SK-N-SH (cell line): ENCODE data around the gene WIF1. TPM values are rescaled to one million over a fixed set of nuclear protein-coding genes. Genes with fewer than 3 reads are reported as not detected.

Experiments
- CTCF ChIA-PET: fragments of 300-600, 350-600 bp; formaldehyde crosslinking; extraction: SDS; loops from one replicate; lab custom pipeline; 2021; lab: Yijun Ruan, JAX
- POLR2A ChIA-PET: fragments of 350-600 bp; sonication (Branson Sonifier 250); formaldehyde crosslinking; extraction: SDS; loops from one replicate; lab custom pipeline; 2020; ENCODE audit warnings: antibody characterized with exemption, inconsistent platforms; lab: Yijun Ruan, JAX
- DNase-seq: peaks from one replicate; pipeline ENCODE4 v3.0.0; 2012
- H2AFZ ChIP-seq: fragments of 200-600 bp; sonication (generic); 2 replicates; pipeline ENCODE4 v1.8.1; 2016; ENCODE audit warnings: antibody characterized with exemption, mild to moderate bottlenecking, low read depth
- H3F3A ChIP-seq: fragments of 200-600 bp; sonication (generic); replicated peaks from 2 replicates; pipeline ENCODE3; 2016; ENCODE audit warnings: antibody characterized with exemption, mild to moderate bottlenecking; ENCODE audit not compliant: insufficient read depth
- H3K27ac ChIP-seq, 2 experiments: fragments of 200-500 bp in 1 of 2; fragments of 200-600 bp in 1 of 2; sonication (Bioruptor generic) in 1 of 2; sonication (generic), shearing (Covaris generic) in 1 of 2; 2 replicates each; pipeline versions ENCODE4 v1.5.1 to v1.6.1; 2014 to 2016; ENCODE audit warnings: low read depth in 2 of 2, inconsistent platforms in 1 of 2, low read length in 1 of 2, mild to moderate bottlenecking in 1 of 2, mixed read lengths in 1 of 2
- H3K27me3 ChIP-seq: fragments of 200-600 bp; sonication (generic), shearing (Covaris generic); 2 replicates; pipeline ENCODE4 v1.6.1; 2016; ENCODE audit warnings: mixed run types; ENCODE audit not compliant: insufficient read depth
- H3K36me3 ChIP-seq, 2 experiments: fragments of 200-500 bp in 1 of 2; fragments of 200-600 bp in 1 of 2; sonication (Bioruptor generic) in 1 of 2; sonication (generic) in 1 of 2; replicated peaks in 1 of 2; 2 replicates each; pipeline versions ENCODE3 to v1.5.1; 2014 to 2016; ENCODE audit warnings: low read length in 1 of 2, mild to moderate bottlenecking in 1 of 2; ENCODE audit not compliant: insufficient read depth in 2 of 2, control insufficient read depth in 1 of 2
- H3K4me1 ChIP-seq, 2 experiments: fragments of 200-500 bp in 1 of 2; fragments of 200-600 bp in 1 of 2; sonication (Bioruptor generic) in 1 of 2; sonication (generic), shearing (Covaris generic) in 1 of 2; 2 replicates each; pipeline versions ENCODE4 v1.5.1 to v1.6.1; 2014 to 2016; ENCODE audit warnings: low read depth in 1 of 2, low read length in 1 of 2, mixed run types in 1 of 2; ENCODE audit not compliant: insufficient read depth in 2 of 2, control insufficient read depth in 1 of 2
- H3K4me2 ChIP-seq: fragments of 200-600 bp; sonication (generic), shearing (Covaris generic); 2 replicates; pipeline ENCODE4 v1.6.1; 2017; ENCODE audit warnings: mixed run types
- H3K4me3 ChIP-seq, 2 experiments: fragments of 200-500 bp in 1 of 2; fragments of 200-600 bp in 1 of 2; sonication (Bioruptor generic) in 1 of 2; sonication (generic), shearing (Covaris generic) in 1 of 2; 2 replicates each; pipeline versions ENCODE4 v1.5.1 to v1.8.1; 2014 to 2016; ENCODE audit warnings: low read depth in 2 of 2, inconsistent platforms in 1 of 2, low read length in 1 of 2, mild to moderate bottlenecking in 1 of 2, mixed read lengths in 1 of 2, moderate library complexity in 1 of 2
- H3K79me2 ChIP-seq: fragments of 200-600 bp; sonication (generic); 2 replicates; pipeline ENCODE4 v1.8.1; 2017; ENCODE audit warnings: mild to moderate bottlenecking; ENCODE audit not compliant: insufficient read depth
- H3K9ac ChIP-seq: fragments of 200-600 bp; sonication (generic); 2 replicates; pipeline ENCODE4 v1.6.1; 2017; ENCODE audit warnings: mixed run types
- H3K9me2 ChIP-seq: fragments of 200-600 bp; sonication (generic); 2 replicates; pipeline ENCODE4 v1.6.1; 2017; ENCODE audit warnings: mixed run types
- H3K9me3 ChIP-seq: fragments of 200-600 bp; sonication (generic); 2 replicates; pipeline ENCODE4 v1.6.1; 2017; ENCODE audit warnings: mixed run types, mild to moderate bottlenecking, moderate library complexity
- H4K20me1 ChIP-seq: fragments of 200-600 bp; sonication (generic); 2 replicates; pipeline ENCODE4 v1.6.1; 2017; ENCODE audit warnings: mild to moderate bottlenecking, mixed run types; ENCODE audit not compliant: insufficient read depth
- CHD2 ChIP-seq: fragments of 150-350 bp; IDR thresholded peaks from 2 replicates; pipeline ENCODE4 v1.6.1; 2018; ENCODE audit warnings: low read length; ENCODE audit not compliant: partially characterized antibody
- ELF1 ChIP-seq: IDR thresholded peaks from 2 replicates; pipeline ENCODE4 v1.4.0; 2012
- EZH2phosphoT487 ChIP-seq: fragments of 200-600 bp; sonication (generic); IDR thresholded peaks from 2 replicates; pipeline ENCODE4 v1.6.1; 2017; ENCODE audit warnings: low read depth, mixed run types, mild to moderate bottlenecking, antibody characterized with exemption, moderate library complexity, borderline replicate concordance
- FOSL2 ChIP-seq: IDR thresholded peaks from 2 replicates; pipeline ENCODE4 v1.4.0; 2012; ENCODE audit warnings: low read depth, mild to moderate bottlenecking, moderate library complexity, borderline replicate concordance
- FOXJ3 ChIP-seq: sonication (generic); formaldehyde crosslinking; IDR thresholded peaks from 2 replicates; pipeline ENCODE4 v1.5.1; 2020; ENCODE audit warnings: mild to moderate bottlenecking, missing genetic modification reagents
- GABPA ChIP-seq: IDR thresholded peaks from 2 replicates; pipeline ENCODE4 v1.4.0; 2012; ENCODE audit warnings: low read depth, mild to moderate bottlenecking
- IRF3 ChIP-seq: fragments of 150-350 bp; IDR thresholded peaks from 2 replicates; pipeline ENCODE4 v1.6.1; 2016; ENCODE audit warnings: mild to moderate bottlenecking, low read depth, low read length
- MEF2A ChIP-seq: IDR thresholded peaks from 2 replicates; pipeline ENCODE4 v1.4.0; 2012; ENCODE audit warnings: low read depth, borderline replicate concordance
- MXI1 ChIP-seq: IDR thresholded peaks from 2 replicates; pipeline ENCODE4 v1.6.1; 2012; ENCODE audit warnings: mild to moderate bottlenecking, low read depth, low read length, improper control_type of control experiment
- NFIC ChIP-seq: IDR thresholded peaks from 2 replicates; pipeline ENCODE4 v1.4.0; 2012; ENCODE audit warnings: borderline replicate concordance
- PBX3 ChIP-seq: IDR thresholded peaks from 2 replicates; pipeline ENCODE4; 2012
- POLR2AphosphoS5 ChIP-seq: IDR thresholded peaks from 2 replicates; pipeline ENCODE4 v1.6.1; 2012; ENCODE audit warnings: low read depth, low read length
- RXRA ChIP-seq: IDR thresholded peaks from 2 replicates; pipeline ENCODE4 v1.4.0; 2012; ENCODE audit warnings: low read depth, mild to moderate bottlenecking, borderline replicate concordance
- SIN3A ChIP-seq: IDR thresholded peaks from 2 replicates; pipeline ENCODE4 v1.6.1; 2012; ENCODE audit warnings: low read depth, mild to moderate bottlenecking, low read length, moderate library complexity, borderline replicate concordance
- SMC3 ChIP-seq: IDR thresholded peaks from 2 replicates; pipeline ENCODE4 v1.6.1; 2012; ENCODE audit warnings: low read depth, low read length, improper control_type of control experiment
- TAF1 ChIP-seq: IDR thresholded peaks from 2 replicates; pipeline ENCODE4 v1.6.1; 2012; ENCODE audit warnings: low read depth, mild to moderate bottlenecking, low read length, moderate library complexity, borderline replicate concordance
- USF1 ChIP-seq: IDR thresholded peaks from 2 replicates; pipeline ENCODE4 v1.4.0; 2012; ENCODE audit warnings: low read depth, borderline replicate concordance
- USF2 ChIP-seq: fragments of 150-350 bp; IDR thresholded peaks from 2 replicates; pipeline ENCODE4 v1.6.1; 2017; ENCODE audit warnings: antibody characterized with exemption, low read length, low read depth, borderline replicate concordance
- YY1 ChIP-seq: IDR thresholded peaks from 2 replicates; pipeline ENCODE4 v1.4.0; 2012; ENCODE audit warnings: low read depth, mild to moderate bottlenecking
- WGBS: methylation state at CpG from one replicate; pipeline ENCODE4 v1.1.6; 2017; ENCODE audit warnings: low lambda C conversion rate; 5-methylcytosine and 5-hydroxymethylcytosine counted together
- polyA plus RNA-seq, 3 experiments: library from polyadenylated mRNA; depleted of rRNA; stranded (reverse); fragments of >200 nt; gene quantifications; 2 replicates each; pipeline ENCODE4 v1.2.3, GENCODE V29; 2012

Gene WIF1
- polyA plus RNA-seq, 1 of the 3 experiments (the other 2 are of a cell fraction): not detected

GRCh38 chr12:65162609-65163008 lies 41.5 kb upstream of the WIF1 start:
- DNase-seq: no peak
- H2AFZ ChIP-seq: no peak overlapping the region
- H3F3A ChIP-seq: peaks cover 2% of the 10 kb centered on the region
- no peaks in the 10 kb centered on the region for H3K36me3 ChIP-seq
- H3K9ac ChIP-seq: no peak overlapping the region
- POLR2A ChIA-PET: no interaction called here
- no peaks in the 10 kb centered on the region for H4K20me1 ChIP-seq
- no peak overlapping the region for H3K4me3 ChIP-seq
- WGBS: 66% methylated on average over 1 of the region's 1 CpG
- H3K4me1 ChIP-seq: no peaks in the 10 kb centered on the region
- peaks cover 39% of the 10 kb centered on the region for H3K27me3 ChIP-seq
- no peaks in the 10 kb centered on the region for H3K9me3 ChIP-seq
- TF ChIP-seq SMC3 (no peak), FOXJ3 (CRISPR knock-in tag) (no peak), CHD2 (no peak), FOSL2 (no peak), IRF3 (no peak), RXRA (no peak), NFIC (no peak), MEF2A (no peak), ELF1 (no peak), PBX3 (no peak), YY1 (no peak), USF2 (no peak), GABPA (no peak), USF1 (no peak), SIN3A (no peak)
- TF ChIP-seq, all 33 proteins: peak for 0
- Histone ChIP-seq H3K79me2 (no peaks in the 10 kb centered on the region), H3K27ac (no peak overlapping the region), H3K4me2 (no peak overlapping the region), H3K9me2 (no peaks in the 10 kb centered on the region)
- CTCF ChIA-PET: no interaction called here

GRCh38 chr12:65157091-65157490 lies 36.0 kb upstream of the WIF1 start:
- H4K20me1 ChIP-seq: no peaks in the 10 kb centered on the region
- no peaks in the 10 kb centered on the region for H3K4me1 ChIP-seq
- H3K9ac ChIP-seq: no peak overlapping the region
- H3K27ac ChIP-seq: no peak overlapping the region
- no peaks in the 10 kb centered on the region; the same call in 1 of the 2 replicates for H3K9me3 ChIP-seq
- H3F3A ChIP-seq: no peaks in the 10 kb centered on the region
- no peak for TF ChIP-seq EZH2phosphoT487
- no peak for TF ChIP-seq MXI1
- TF ChIP-seq POLR2AphosphoS5: no peak
- no peak for TF ChIP-seq FOXJ3 (CRISPR knock-in tag)
- TF ChIP-seq TAF1: no peak
- no peak for TF ChIP-seq SIN3A
- H2AFZ ChIP-seq: no peak overlapping the region
- H3K9me2 ChIP-seq: no peaks in the 10 kb centered on the region
- WGBS: 37% methylated on average over 4 of the region's 4 CpGs
- no peak overlapping the region for H3K4me3 ChIP-seq
- H3K4me2 ChIP-seq: no peak overlapping the region
- no peaks in the 10 kb centered on the region for H3K36me3 ChIP-seq
- H3K79me2 ChIP-seq: no peaks in the 10 kb centered on the region
- ChIA-PET CTCF (interaction anchor here (0.6 to 1.3 kb wide), 3 partner anchors 12 to 1916 kb away, joined by 3 read pairs; no protein-coding TSS in a partner anchor), POLR2A (no interaction called here)
- H3K27me3 ChIP-seq: peaks cover 22% of the 10 kb centered on the region
- DNase-seq: no peak
